ENCODE data around the gene PSMC1.

Gene PSMC1

GRCh38 chr14:90301122-90301521 is 44.8 kb downstream of the PSMC1 start:
- no peak for DNase-seq (ENCODE audit: low read depth in 3 of 3, low spot score in 1 of 3)

GRCh38 chr14:90301668-90302090 is 45.3 kb downstream of the PSMC1 start:
- no peak for DNase-seq (ENCODE audit: low read depth in 3 of 3, low spot score in 1 of 3)

- no peak for DNase-seq (ENCODE audit: low read depth in 3 of 3, low spot score in 1 of 3)
Observed at GRCh38 chr14:90302529-90303303, 46.4 kb downstream of the PSMC1 start.

- no peak for DNase-seq (ENCODE audit: low read depth in 3 of 3, low spot score in 1 of 3)
Observed at GRCh38 chr14:90303473-90303872, 47.1 kb downstream of the PSMC1 start.

GRCh38 chr14:90304502-90304901 is 48.1 kb downstream of the PSMC1 start:
- no peak for DNase-seq (ENCODE audit: low read depth in 3 of 3, low spot score in 1 of 3)

GRCh38 chr14:90305176-90305601 is 48.8 kb downstream of the PSMC1 start:
- DNase-seq (ENCODE audit: low read depth in 3 of 3, low spot score in 1 of 3): no peak

- no peak for DNase-seq (ENCODE audit: low read depth in 3 of 3, low spot score in 1 of 3)
Observed at GRCh38 chr14:90308561-90308960, 52.2 kb downstream of the PSMC1 start.

- no peak for DNase-seq (ENCODE audit: low read depth in 3 of 3, low spot score in 1 of 3)
Observed at GRCh38 chr14:90317286-90317685, 60.9 kb downstream of the PSMC1 start.

GRCh38 chr14:90318016-90318415 is 61.7 kb downstream of the PSMC1 start:
- no peak for DNase-seq (ENCODE audit: low read depth in 3 of 3, low spot score in 1 of 3)

GRCh38 chr14:90319173-90319572 is 62.8 kb downstream of the PSMC1 start:
- DNase-seq (ENCODE audit: low read depth in 3 of 3, low spot score in 1 of 3): no peak

- DNase-seq (ENCODE audit: low read depth in 3 of 3, low spot score in 1 of 3): no peak
Observed at GRCh38 chr14:90319634-90320541, 63.5 kb downstream of the PSMC1 start.

- DNase-seq (ENCODE audit: low read depth in 3 of 3, low spot score in 1 of 3): no peak
Observed at GRCh38 chr14:90321891-90322290, 65.5 kb downstream of the PSMC1 start.
